Measurements from ENCODE around the gene DDX11. TPM values are rescaled to one million over a fixed set of nuclear protein-coding genes. Genes with fewer than 3 reads are reported as not detected.
A peak's percentile ranks its signal among the peaks of the same experiment; 100 is the strongest.
"Not testable (repeated sequence)": the region's sequence is repeated elsewhere in the genome, so short reads cannot be mapped to it uniquely, and the experiment has no call there.

DDX11 gene
- 33.4 and 38.3 TPM in 2 replicates for polyA plus RNA-seq (2012; rRNA removed)
- polyA plus RNA-seq (2012; cell fraction: cytosol; rRNA removed), result 7.8 and 12.2 TPM in 2 replicates
- 221 and 235 TPM in 2 replicates for polyA plus RNA-seq (2012; cell fraction: nucleus; rRNA removed)

- H3K9ac ChIP-seq, result peak within 1 kb of the TSS; percentile 80
- DNase-seq, result peak; percentile 90
- not testable (repeated sequence) for H3K9me2 ChIP-seq; H3K27me3 ChIP-seq (ENCODE audit: insufficient read depth); H3K36me3 ChIP-seq (replicated peaks in 1 of 2; ENCODE audit: control insufficient read depth in 1 of 2, insufficient read depth in 2 of 2, low read length in 1 of 2); H3K9me3 ChIP-seq; H4K20me1 ChIP-seq (ENCODE audit: insufficient read depth); H3K4me1 ChIP-seq (ENCODE audit: control insufficient read depth in 1 of 2, insufficient read depth in 2 of 2, low read depth in 1 of 2, low read length in 1 of 2)
- POLR2A ChIA-PET, result interaction anchor here (1.0 kb wide), 1 partner anchor 145 kb away, joined by 7 read pairs; no protein-coding TSS in a partner anchor
- H3K27ac ChIP-seq (ENCODE audit: low read depth in 2 of 2, low read length in 1 of 2), result peak within 1 kb of the TSS; percentile 72 to 87
- peak within 1 kb of the TSS; percentile 68 to 78 for H3K4me3 ChIP-seq (ENCODE audit: low read depth in 2 of 2, low read length in 1 of 2)
- TF ChIP-seq TAF1 (IDR thresholded peaks at IDR 0.05; ENCODE audit: borderline replicate concordance, low read depth, low read length), result peak; percentile 40; the same call in 1 of the 2 replicates
- TF ChIP-seq ELF1 (IDR thresholded peaks at IDR 0.05), result peak; percentile 58
- peak; percentile 90 for TF ChIP-seq MXI1 (IDR thresholded peaks at IDR 0.05; ENCODE audit: low read depth, low read length)
- TF ChIP-seq NRF1 (IDR thresholded peaks at IDR 0.05; ENCODE audit: low read depth, low read length), result peak; percentile 75
- TF ChIP-seq PBX3 (IDR thresholded peaks at IDR 0.05), result peak; percentile 97
- peak; percentile 16 for TF ChIP-seq CHD2 (IDR thresholded peaks at IDR 0.05; ENCODE audit: low read length, partially characterized antibody)
- peak; percentile 76 for TF ChIP-seq GABPA (IDR thresholded peaks at IDR 0.05; ENCODE audit: low read depth)
- TF ChIP-seq MAX (IDR thresholded peaks at IDR 0.05; ENCODE audit: low read depth), result peak; percentile 75
- under 1% methylated on average over 32 of the region's 58 CpGs for WGBS (ENCODE audit: low lambda C conversion rate)
- peak within 1 kb of the TSS; percentile 91 for H2AFZ ChIP-seq (ENCODE audit: low read depth)
- peaks cover 11% of the 10 kb centered on the region for H3F3A ChIP-seq (replicated peaks; ENCODE audit: insufficient read depth)
- CTCF ChIA-PET, result interaction anchor here (1.6 kb wide), 1 partner anchor 225 kb away, joined by 3 read pairs; no protein-coding TSS in a partner anchor
- peak within 1 kb of the TSS; percentile 90 for H3K4me2 ChIP-seq
- peaks cover 24% of the 10 kb centered on the region for H3K79me2 ChIP-seq (ENCODE audit: insufficient read depth)
Observed at GRCh38 chr12:31073527-31074332, at the start of gene DDX11. Gene DDX11 (plus strand): TSS chr12:31073860. CDS start chr12:31078394, 4,534 bp downstream.

GRCh38 chr12:31026202-31026601 is 47.5 kb upstream of the DDX11 start:
- TF ChIP-seq IRF3 (IDR thresholded peaks at IDR 0.05; ENCODE audit: low read depth, low read length) (no peak), TCF12 (IDR thresholded peaks at IDR 0.05) (no peak), SIN3A (IDR thresholded peaks at IDR 0.05; ENCODE audit: borderline replicate concordance, low read depth, low read length) (no peak), TEAD4 (IDR thresholded peaks at IDR 0.05; ENCODE audit: borderline replicate concordance, insufficient read depth) (no peak), USF2 (IDR thresholded peaks at IDR 0.05; ENCODE audit: borderline replicate concordance, low read depth, low read length) (no peak)
- Histone ChIP-seq H3K9ac (no peak overlapping the region), H3F3A (replicated peaks; ENCODE audit: insufficient read depth) (no peaks in the 10 kb centered on the region), H3K79me2 (ENCODE audit: insufficient read depth) (no peaks in the 10 kb centered on the region), H3K27ac (ENCODE audit: low read depth in 2 of 2, low read length in 1 of 2) (no peak overlapping the region), H3K4me1 (ENCODE audit: control insufficient read depth in 1 of 2, insufficient read depth in 2 of 2, low read depth in 1 of 2, low read length in 1 of 2) (no peaks in the 10 kb centered on the region), H3K27me3 (ENCODE audit: insufficient read depth) (no peaks in the 10 kb centered on the region), H3K9me2 (no peaks in the 10 kb centered on the region), H3K4me2 (no peak overlapping the region), H3K4me3 (ENCODE audit: low read depth in 2 of 2, low read length in 1 of 2) (no peak overlapping the region), H3K36me3 (replicated peaks in 1 of 2; ENCODE audit: control insufficient read depth in 1 of 2, insufficient read depth in 2 of 2, low read length in 1 of 2) (no peaks in the 10 kb centered on the region), H4K20me1 (ENCODE audit: insufficient read depth) (no peaks in the 10 kb centered on the region), H3K9me3 (no peaks in the 10 kb centered on the region), H2AFZ (ENCODE audit: low read depth) (no peak overlapping the region)
- 73% methylated on average over 7 of the region's 7 CpGs for WGBS (ENCODE audit: low lambda C conversion rate)
- DNase-seq, result no peak
- POLR2A ChIA-PET, result no interaction called here
- CTCF ChIA-PET, result no interaction called here

- H3F3A ChIP-seq (replicated peaks; ENCODE audit: insufficient read depth); H3K4me3 ChIP-seq (ENCODE audit: low read depth in 2 of 2, low read length in 1 of 2); H3K4me1 ChIP-seq (ENCODE audit: control insufficient read depth in 1 of 2, insufficient read depth in 2 of 2, low read depth in 1 of 2, low read length in 1 of 2); H3K79me2 ChIP-seq (ENCODE audit: insufficient read depth); DNase-seq; H4K20me1 ChIP-seq (ENCODE audit: insufficient read depth); POLR2A ChIA-PET; H3K9me2 ChIP-seq; H3K9ac ChIP-seq; H3K36me3 ChIP-seq (replicated peaks in 1 of 2; ENCODE audit: control insufficient read depth in 1 of 2, insufficient read depth in 2 of 2, low read length in 1 of 2); H3K27ac ChIP-seq (ENCODE audit: low read depth in 2 of 2, low read length in 1 of 2); H3K27me3 ChIP-seq (ENCODE audit: insufficient read depth); H3K4me2 ChIP-seq; H3K9me3 ChIP-seq; H2AFZ ChIP-seq (ENCODE audit: low read depth): not testable (repeated sequence)
- WGBS (ENCODE audit: low lambda C conversion rate), result 83% methylated on average over 5 of the region's 5 CpGs
- CTCF ChIA-PET, result interaction anchor here (0.5 kb wide), 1 partner anchor 159 kb away, joined by 3 read pairs; no protein-coding TSS in a partner anchor
Observed at GRCh38 chr12:31027006-31027405, 46.7 kb upstream of the DDX11 start.

Data from SK-N-SH (cell line).